ENCODE measurements around the gene AFF2.

- TF ChIP-seq, protein P1, sequence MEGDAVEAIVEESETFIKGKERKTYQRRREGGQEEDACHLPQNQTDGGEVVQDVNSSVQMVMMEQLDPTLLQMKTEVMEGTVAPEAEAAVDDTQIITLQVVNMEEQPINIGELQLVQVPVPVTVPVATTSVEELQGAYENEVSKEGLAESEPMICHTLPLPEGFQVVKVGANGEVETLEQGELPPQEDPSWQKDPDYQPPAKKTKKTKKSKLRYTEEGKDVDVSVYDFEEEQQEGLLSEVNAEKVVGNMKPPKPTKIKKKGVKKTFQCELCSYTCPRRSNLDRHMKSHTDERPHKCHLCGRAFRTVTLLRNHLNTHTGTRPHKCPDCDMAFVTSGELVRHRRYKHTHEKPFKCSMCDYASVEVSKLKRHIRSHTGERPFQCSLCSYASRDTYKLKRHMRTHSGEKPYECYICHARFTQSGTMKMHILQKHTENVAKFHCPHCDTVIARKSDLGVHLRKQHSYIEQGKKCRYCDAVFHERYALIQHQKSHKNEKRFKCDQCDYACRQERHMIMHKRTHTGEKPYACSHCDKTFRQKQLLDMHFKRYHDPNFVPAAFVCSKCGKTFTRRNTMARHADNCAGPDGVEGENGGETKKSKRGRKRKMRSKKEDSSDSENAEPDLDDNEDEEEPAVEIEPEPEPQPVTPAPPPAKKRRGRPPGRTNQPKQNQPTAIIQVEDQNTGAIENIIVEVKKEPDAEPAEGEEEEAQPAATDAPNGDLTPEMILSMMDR (IDR thresholded peaks at IDR 0.05; ENCODE audit: low read length), result no peak
- no peak for TF ChIP-seq EZH2phosphoT487 (IDR thresholded peaks at IDR 0.05; ENCODE audit: low read length)
Measured at GRCh38 chrX:148555571-148556243, 55.3 kb downstream of the AFF2 start.
